Cardiac septum (tissue), 1 donor: Measurements from ENCODE around the gene METTL9. TPM values are rescaled to one million over a fixed set of nuclear protein-coding genes. Genes with fewer than 3 reads are reported as not detected.
"Not testable (repeated sequence)": the region's sequence is repeated elsewhere in the genome, so short reads cannot be mapped to it uniquely, and the experiment has no call there.

Experiments used
- DNase-seq: peaks from one replicate; pipeline ENCODE4 v3.0.0-alpha.2; 2020; ENCODE audit warnings: low spot score
- intact Hi-C: fragments of 100-400 bp; cut with DNase I; formaldehyde crosslinking; loops from one replicate; pipeline ENCODE4 v1.14.0; 2022
- total RNA-seq: library from RNA; stranded (reverse); fragmentation: NEBNext Ultra II Directional; extraction: Animal tissue kit (Norgen Biotek cat#: 25700); gene quantifications from one replicate; pipeline ENCODE4 v1.2.1, GENCODE V29; 2021
- donor health status: DM: no; HTN: no; CAD: no.

Gene METTL9
- total RNA-seq, 1 donor from 2014 or later: 56.1 TPM

GRCh38 chr16:21602785-21603184 lies 3.4 kb downstream of the METTL9 start:
- intact Hi-C loops: no loop called here
- no peak for DNase-seq

GRCh38 chr16:21603928-21604327 lies 4.6 kb downstream of the METTL9 start:
- no peak for DNase-seq
- intact Hi-C loops: no loop called here

- intact Hi-C loops, DNase-seq: not testable (repeated sequence)
Observed at GRCh38 chr16:21605848-21606247, 6.5 kb downstream of the METTL9 start.

- DNase-seq: no peak
- intact Hi-C loops: no loop called here
Observed at GRCh38 chr16:21608639-21609328, 9.4 kb downstream of the METTL9 start.

- no peak for DNase-seq
- intact Hi-C loops: no loop called here
Observed at GRCh38 chr16:21610006-21610544, 10.7 kb downstream of the METTL9 start.

- DNase-seq: no peak
- intact Hi-C loops: no loop called here
Observed at GRCh38 chr16:21610766-21611165, 11.4 kb downstream of the METTL9 start.

GRCh38 chr16:21611198-21611555 lies 11.8 kb downstream of the METTL9 start:
- DNase-seq: no peak
- intact Hi-C loops: no loop called here

- DNase-seq: no peak
- intact Hi-C loops: no loop called here
Observed at GRCh38 chr16:21611556-21612384, 12.4 kb downstream of the METTL9 start.

GRCh38 chr16:21613361-21613760 lies 14.0 kb downstream of the METTL9 start:
- intact Hi-C loops: no loop called here
- no peak for DNase-seq

GRCh38 chr16:21613781-21614180 lies 14.4 kb downstream of the METTL9 start:
- no peak for DNase-seq
- intact Hi-C loops: no loop called here

GRCh38 chr16:21614896-21615295 lies 15.5 kb downstream of the METTL9 start:
- intact Hi-C loops: no loop called here
- DNase-seq: no peak

GRCh38 chr16:21617607-21618006 lies 18.2 kb downstream of the METTL9 start:
- no peak for DNase-seq
- intact Hi-C loops: no loop called here

- DNase-seq: no peak
- intact Hi-C loops: no loop called here
Observed at GRCh38 chr16:21618281-21618680, 18.9 kb downstream of the METTL9 start.

- no peak for DNase-seq
- intact Hi-C loops: no loop called here
Observed at GRCh38 chr16:21619765-21620425, 20.5 kb downstream of the METTL9 start.

GRCh38 chr16:21620592-21620991 lies 21.2 kb downstream of the METTL9 start:
- intact Hi-C loops: no loop called here
- DNase-seq: no peak

GRCh38 chr16:21622545-21622944 lies 23.2 kb downstream of the METTL9 start:
- DNase-seq: no peak
- intact Hi-C loops: no loop called here

GRCh38 chr16:21625026-21625425 lies 25.6 kb downstream of the METTL9 start:
- intact Hi-C loops: no loop called here
- no peak for DNase-seq

GRCh38 chr16:21626659-21627277 lies 27.4 kb downstream of the METTL9 start:
- intact Hi-C loops: no loop called here
- DNase-seq: no peak

- intact Hi-C loops: no loop called here
Observed at GRCh38 chr16:21628121-21628726, 28.8 kb downstream of the METTL9 start.

GRCh38 chr16:21628772-21629171 lies 29.4 kb downstream of the METTL9 start:
- no peak for DNase-seq
- intact Hi-C loops: no loop called here

More at GRCh38 chr16:21628121-21628726, 28.8 kb downstream of the METTL9 start:
- no peak for DNase-seq
